Lower lobe of right lung (tissue), 2 donors: ENCODE measurements around the gene WDR90. TPM values are rescaled to one million over a fixed set of nuclear protein-coding genes. Genes with fewer than 3 reads are reported as not detected.

Source experiments
- ATAC-seq, 2 donors: fragments of 200-7000 bp; cut with Tn5 transposase; one replicate each; pipeline ENCODE4 v1.9.1; 2020 to 2022; ENCODE audit warnings: mild to moderate bottlenecking in 2 of 2, moderate library complexity in 2 of 2
- DNase-seq: peaks from one replicate; pipeline ENCODE4 v3.0.0-alpha.2; 2020
- H3K27ac ChIP-seq: fragments of 200-600 bp; one replicate; pipeline ENCODE4 v1.8.0; 2022
- H3K27me3 ChIP-seq: fragments of 200-600 bp; one replicate; pipeline ENCODE4 v1.8.0; 2022; ENCODE audit warnings: low read depth
- H3K36me3 ChIP-seq: fragments of 200-600 bp; one replicate; pipeline ENCODE4 v1.8.0; 2022; ENCODE audit warnings: mild to moderate bottlenecking
- H3K4me1 ChIP-seq: fragments of 200-600 bp; one replicate; pipeline ENCODE4 v1.8.0; 2022
- H3K4me3 ChIP-seq: fragments of 200-600 bp; one replicate; pipeline ENCODE4 v1.8.0; 2022; ENCODE audit warnings: mild to moderate bottlenecking
- H3K9me3 ChIP-seq: fragments of 200-600 bp; one replicate; pipeline ENCODE4 v1.8.0; 2022
- intact Hi-C: fragments of 100-400 bp; cut with DNase I; formaldehyde crosslinking; loops from one replicate; pipeline ENCODE4 v1.11.0; 2022
- total RNA-seq: library from RNA; stranded (reverse); fragmentation: NEBNext Ultra II Directional; extraction: Animal tissue kit (Norgen Biotek cat#: 25700); gene quantifications from one replicate; pipeline ENCODE4 v1.2.1, GENCODE V29; 2021
- TF ChIP-seq, protein P1 (sequence below): fragments of 200-600 bp; IDR thresholded peaks from one replicate; pipeline ENCODE4 v1.8.0; 2022; ENCODE audit warnings: antibody characterized with exemption, mild to moderate bottlenecking
- donor health status: DM: no; HTN: yes; CAD: no; lungs with severe emphysema.

Gene WDR90
- total RNA-seq, 1 donor from 2014 or later, result 31.4 TPM

GRCh38 chr16:706189-707061 lies 57.3 kb downstream of the WDR90 start:
- Histone ChIP-seq H3K4me3 (no peak overlapping the region), H3K4me1 (peaks cover 5% of the 10 kb centered on the region), H3K27ac (no peak overlapping the region), H3K27me3 (peaks cover 91% of the 10 kb centered on the region), H3K36me3 (no peaks in the 10 kb centered on the region), H3K9me3 (no peaks in the 10 kb centered on the region)
- ATAC-seq (no peak), DNase-seq (no peak)
- intact Hi-C loops, result no loop called here
- TF ChIP-seq, protein P1, sequence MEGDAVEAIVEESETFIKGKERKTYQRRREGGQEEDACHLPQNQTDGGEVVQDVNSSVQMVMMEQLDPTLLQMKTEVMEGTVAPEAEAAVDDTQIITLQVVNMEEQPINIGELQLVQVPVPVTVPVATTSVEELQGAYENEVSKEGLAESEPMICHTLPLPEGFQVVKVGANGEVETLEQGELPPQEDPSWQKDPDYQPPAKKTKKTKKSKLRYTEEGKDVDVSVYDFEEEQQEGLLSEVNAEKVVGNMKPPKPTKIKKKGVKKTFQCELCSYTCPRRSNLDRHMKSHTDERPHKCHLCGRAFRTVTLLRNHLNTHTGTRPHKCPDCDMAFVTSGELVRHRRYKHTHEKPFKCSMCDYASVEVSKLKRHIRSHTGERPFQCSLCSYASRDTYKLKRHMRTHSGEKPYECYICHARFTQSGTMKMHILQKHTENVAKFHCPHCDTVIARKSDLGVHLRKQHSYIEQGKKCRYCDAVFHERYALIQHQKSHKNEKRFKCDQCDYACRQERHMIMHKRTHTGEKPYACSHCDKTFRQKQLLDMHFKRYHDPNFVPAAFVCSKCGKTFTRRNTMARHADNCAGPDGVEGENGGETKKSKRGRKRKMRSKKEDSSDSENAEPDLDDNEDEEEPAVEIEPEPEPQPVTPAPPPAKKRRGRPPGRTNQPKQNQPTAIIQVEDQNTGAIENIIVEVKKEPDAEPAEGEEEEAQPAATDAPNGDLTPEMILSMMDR, result no peak

DNA sequence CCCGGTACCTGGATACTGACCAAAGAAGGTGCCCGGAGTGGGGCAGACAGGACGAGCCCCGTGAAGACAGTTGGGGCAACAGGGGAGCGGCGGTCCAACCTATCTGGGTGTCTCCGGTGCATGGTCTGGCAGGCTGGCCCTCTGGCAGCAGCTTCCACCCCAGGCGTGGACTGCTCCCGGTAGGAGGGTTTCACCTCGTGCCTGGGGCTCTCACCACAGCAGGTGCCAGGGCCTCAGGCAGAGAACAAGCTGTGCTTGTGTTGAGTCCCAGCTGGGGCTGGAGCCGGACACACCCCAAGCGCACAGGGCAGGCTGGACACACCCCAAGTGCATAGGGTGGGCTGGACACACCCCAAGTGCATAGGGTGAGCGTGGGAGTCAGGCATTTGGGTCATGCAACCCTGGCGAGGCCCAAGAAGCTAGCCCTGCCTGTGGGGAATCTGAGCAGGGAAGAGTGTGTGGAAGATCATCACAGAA lies 57.9 kb downstream of the WDR90 start:
- Histone ChIP-seq H3K4me1 (peaks cover 5% of the 10 kb centered on the region), H3K27me3 (peaks cover 91% of the 10 kb centered on the region), H3K9me3 (no peaks in the 10 kb centered on the region), H3K36me3 (no peaks in the 10 kb centered on the region), H3K4me3 (no peak overlapping the region), H3K27ac (no peak overlapping the region)
- TF ChIP-seq, protein P1, result no peak
- intact Hi-C loops, result no loop called here
- DNase-seq (no peak), ATAC-seq (no peak)

DNA sequence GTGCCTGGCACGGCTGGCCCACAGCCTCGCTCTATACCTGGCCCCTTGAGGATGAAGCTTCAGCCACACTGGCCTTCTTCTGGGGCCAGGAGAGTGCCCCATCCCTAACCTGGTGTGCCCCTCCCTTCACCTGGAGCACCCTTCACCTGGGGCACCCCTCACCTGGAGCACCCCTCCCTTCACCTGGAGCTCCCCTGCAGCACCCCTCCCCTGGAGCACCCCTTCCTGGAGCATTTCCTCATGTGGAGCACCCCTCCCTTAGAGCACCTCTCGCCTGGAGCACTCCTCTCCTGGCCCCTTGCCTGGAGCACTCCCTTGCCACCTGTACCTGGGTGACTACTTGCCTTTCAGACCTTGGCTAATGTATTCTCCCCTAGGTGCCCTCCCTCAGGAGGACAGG lies 58.9 kb downstream of the WDR90 start:
- Histone ChIP-seq H3K27me3 (peaks cover 84% of the 10 kb centered on the region), H3K36me3 (no peaks in the 10 kb centered on the region), H3K4me3 (no peak overlapping the region), H3K27ac (no peak overlapping the region), H3K4me1 (peaks cover 5% of the 10 kb centered on the region), H3K9me3 (no peaks in the 10 kb centered on the region)
- ATAC-seq (no peak), DNase-seq (no peak)
- intact Hi-C loops, result no loop called here
- TF ChIP-seq, protein P1, result no peak

DNA sequence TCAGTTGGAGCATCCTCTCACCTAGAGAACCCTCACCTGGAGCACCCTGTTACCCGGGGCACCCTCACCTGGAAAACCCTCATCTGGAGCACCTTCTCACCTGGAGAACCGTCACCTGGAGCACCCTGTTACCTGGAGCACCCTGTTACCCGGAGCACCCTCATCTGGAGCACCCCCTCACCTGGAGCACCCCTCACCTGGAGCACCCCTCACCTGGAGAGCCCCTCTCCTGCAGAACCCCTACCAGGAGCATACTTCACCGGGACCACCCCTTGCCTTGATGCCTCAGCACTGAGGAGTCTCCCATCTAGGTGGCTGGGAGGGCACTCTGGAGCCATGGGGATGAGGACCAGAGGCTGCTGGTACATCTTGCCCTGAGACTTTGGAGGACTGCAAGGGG lies 59.8 kb downstream of the WDR90 start:
- Histone ChIP-seq H3K27ac (no peak overlapping the region), H3K4me1 (peaks cover 5% of the 10 kb centered on the region)
- TF ChIP-seq, protein P1, result no peak

DNA sequence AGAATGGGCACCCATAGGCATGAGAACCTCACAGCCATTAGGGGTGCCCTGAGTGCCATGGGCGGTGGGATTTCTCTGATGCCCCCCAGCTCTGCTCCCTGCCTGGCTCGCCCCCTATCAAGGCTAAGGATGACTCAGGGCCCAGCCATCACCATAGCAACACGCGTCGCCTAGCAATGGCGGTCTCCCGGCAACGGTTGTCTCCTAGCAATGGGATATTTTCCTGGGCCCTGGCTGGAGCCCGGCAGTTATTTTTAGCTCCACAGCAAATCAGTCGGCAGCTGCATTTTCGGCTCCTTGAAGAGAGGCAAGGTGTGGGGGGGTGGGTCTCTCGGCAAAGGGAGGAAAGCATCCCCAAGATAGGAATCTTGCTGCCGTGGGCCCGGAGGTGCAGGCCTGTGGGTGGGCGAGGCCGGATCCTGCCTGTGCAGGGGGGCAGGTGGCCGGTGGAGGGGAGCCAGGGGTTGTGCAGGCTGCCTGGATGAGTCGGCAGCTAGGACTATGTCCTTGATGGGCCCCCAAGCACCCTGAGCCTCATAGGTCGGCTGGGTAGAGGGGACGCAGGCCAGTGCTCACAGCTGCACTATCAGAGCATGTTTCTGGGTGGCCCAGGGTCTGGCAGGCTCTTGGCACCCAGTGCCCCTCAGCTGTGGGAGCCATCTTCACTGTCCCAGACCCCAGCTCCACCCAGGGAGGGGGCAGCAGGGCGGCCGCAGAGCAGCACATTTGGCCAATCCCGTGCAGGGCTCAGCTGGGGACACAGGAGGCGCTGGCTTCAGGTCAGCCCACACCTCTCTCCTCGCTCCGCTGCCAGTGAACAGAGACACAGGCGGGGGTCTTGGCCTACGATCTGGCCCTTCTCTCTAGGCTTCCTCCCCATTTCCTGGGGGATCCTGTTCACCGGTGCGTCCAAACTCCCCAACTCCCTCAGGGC lies 60.7 kb downstream of the WDR90 start:
- no peaks in the 10 kb centered on the region for H3K36me3 ChIP-seq
- H3K9me3 ChIP-seq, result no peaks in the 10 kb centered on the region
- intact Hi-C loops, result no loop called here
- H3K4me1 ChIP-seq, result peaks cover 11% of the 10 kb centered on the region
- TF ChIP-seq, protein P1, result no peak
- no peak for ATAC-seq
- H3K4me3 ChIP-seq, result no peak overlapping the region
- peaks cover 71% of the 10 kb centered on the region for H3K27me3 ChIP-seq
- DNase-seq, result no peak
- H3K27ac ChIP-seq, result no peak overlapping the region

More for the DNA sequence above, 59.8 kb downstream of the WDR90 start:
- no peaks in the 10 kb centered on the region for H3K36me3 ChIP-seq
- H3K4me3 ChIP-seq, result no peak overlapping the region
- intact Hi-C loops, result no loop called here
- H3K27me3 ChIP-seq, result peaks cover 79% of the 10 kb centered on the region
- no peaks in the 10 kb centered on the region for H3K9me3 ChIP-seq
- DNase-seq (no peak), ATAC-seq (no peak)
